Ureter (tissue), 1 donor: ENCODE data around the gene ZNF155. TPM values are rescaled to one million over a fixed set of nuclear protein-coding genes. Genes with fewer than 3 reads are reported as not detected.
A peak's percentile ranks its signal among the peaks of the same experiment; 100 is the strongest.

Experiments used
- DNase-seq: peaks from one replicate; pipeline ENCODE4 v3.0.0-alpha.2; 2020; ENCODE audit warnings: low spot score
- total RNA-seq: library from RNA; stranded (reverse); gene quantifications from one replicate; pipeline ENCODE4 v1.2.4, GENCODE V29; 2023
- donor health status: DM: yes; HTN: yes; CAD: no.

ZNF155 gene
- total RNA-seq, 1 donor from 2014 or later: 9.1 TPM

DNA sequence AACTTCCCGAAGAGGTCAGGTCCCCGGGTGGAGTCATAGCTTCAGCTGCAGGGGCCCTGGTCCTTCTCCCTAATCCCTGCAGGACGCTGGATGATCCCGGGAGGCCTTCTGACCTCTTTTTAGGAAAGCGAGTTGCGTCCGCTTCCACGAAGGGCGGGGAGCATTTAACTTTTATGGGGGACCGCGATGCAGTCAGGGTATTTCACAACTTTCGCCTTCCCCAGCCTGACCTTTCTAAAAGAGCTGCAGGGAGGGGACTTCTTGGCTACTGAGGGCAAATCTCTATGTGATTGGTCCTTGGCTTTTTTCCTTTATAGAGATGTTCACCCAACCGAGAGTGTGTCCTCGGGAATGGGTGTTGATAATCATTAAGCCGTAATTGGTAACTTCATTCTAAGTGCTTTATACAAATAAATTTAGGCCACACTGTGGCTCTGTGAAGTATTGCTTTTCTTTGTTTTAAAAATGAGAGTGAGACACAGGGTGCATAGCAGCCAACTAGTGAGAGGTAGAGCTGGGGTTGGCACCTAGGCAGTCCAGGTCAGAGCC lies 19.5 kb downstream of the ZNF155 start:
- no peak for DNase-seq

DNA sequence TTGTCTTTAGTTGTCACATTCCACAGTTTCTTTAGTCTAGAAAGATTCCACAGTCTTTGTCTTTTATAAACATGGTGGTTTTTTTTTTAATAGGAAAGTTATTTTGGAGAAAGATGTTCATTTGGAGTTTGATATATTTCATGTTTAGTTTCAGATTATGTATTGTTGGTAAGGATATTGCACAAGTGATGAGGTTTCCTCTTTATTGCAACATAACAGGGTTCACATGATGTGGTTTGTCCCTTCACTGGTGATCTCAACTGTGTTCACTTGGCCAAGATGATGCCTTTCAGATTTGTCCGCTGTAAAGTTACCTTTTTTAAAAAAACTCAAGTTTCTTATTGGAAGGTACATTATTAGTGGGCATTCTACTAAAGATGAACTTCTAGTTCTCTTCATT lies 22.0 kb downstream of the ZNF155 start:
- DNase-seq: no peak

DNA sequence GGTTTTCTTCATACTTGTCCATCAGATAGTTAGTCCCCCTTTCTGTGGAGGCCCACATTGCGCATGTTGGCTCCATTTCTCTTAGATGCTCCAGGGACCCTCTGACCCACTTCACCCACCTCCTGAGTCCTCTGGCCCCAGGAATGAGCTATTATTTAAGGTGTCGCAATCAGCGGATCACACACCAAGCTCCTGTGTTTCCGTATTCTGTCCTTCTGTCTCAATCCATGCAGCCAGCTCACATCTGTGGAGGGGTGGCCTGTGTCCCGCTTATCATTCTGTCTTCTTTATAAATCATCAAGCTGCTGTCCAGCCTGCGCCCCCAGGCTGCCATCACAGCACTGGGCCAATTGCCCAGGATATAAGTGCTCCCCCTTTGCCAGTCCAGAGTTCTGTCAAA lies 23.5 kb downstream of the ZNF155 start:
- no peak for DNase-seq

DNA sequence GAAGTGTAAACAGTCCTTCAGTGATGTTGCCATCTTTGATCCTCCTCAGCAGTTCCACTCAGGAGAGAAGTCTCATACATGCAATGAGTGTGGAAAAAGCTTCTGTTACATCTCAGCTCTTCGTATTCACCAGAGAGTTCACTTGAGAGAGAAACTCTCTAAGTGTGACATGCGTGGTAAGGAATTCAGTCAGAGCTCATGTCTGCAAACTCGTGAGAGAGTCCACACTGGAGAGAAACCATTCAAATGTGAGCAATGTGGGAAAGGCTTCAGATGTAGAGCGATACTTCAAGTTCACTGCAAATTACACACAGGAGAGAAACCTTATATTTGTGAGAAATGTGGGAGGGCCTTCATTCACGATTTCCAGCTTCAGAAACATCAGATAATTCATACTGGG lies 26.5 kb downstream of the ZNF155 start:
- no peak for DNase-seq

DNA sequence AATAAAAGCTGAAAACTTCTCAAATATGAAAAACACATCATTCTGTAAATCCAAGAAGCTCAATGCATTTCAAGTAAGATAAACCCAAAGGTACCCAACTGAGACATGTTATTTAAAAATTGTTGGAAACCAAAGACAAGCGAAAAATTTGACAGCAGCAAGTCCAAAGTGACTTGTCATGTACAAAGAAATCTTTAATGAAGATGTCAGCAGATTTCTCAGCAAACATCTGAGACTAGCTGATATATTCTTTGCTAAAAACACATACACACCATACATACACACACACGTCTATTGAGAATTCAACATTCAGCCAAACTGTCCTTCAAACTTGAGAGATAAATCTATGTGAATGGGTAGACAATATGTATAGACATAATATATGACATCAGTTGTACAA lies 35.5 kb downstream of the ZNF155 start:
- no peak for DNase-seq

DNA sequence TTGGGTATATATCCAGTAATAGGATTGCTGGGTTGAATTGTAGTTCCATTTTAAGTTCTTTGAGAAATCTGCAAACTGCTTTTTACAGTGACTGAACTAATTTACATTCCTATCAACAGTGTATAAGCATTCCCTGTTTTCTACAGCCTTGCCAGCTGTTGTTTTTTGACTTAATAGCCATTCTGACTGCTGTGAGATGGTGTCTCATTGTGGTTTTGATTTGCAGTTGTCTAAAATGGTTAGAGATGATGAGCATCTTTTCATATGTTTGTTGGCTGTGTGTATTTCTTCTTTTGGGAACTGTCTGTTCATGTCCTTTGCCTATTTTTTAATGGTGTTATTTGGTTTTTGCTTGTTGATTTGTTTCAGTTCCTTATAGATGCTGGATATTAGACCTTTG lies 37.2 kb downstream of the ZNF155 start:
- DNase-seq: no peak

DNA sequence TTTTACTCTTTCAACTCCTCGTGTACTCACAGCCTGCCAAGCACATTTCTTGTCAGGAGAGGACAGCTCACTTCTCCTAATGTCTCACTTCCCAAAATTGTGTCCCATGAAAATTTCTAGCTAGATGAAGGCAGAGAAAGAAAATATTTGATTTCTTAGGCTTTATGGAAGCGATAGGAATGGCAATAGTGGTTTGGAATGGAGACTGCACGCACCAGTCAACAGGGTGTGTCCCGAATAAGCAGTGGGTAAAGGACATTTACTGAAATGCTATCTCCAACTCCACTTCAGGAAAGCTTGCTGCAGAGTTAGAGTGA lies 40.9 kb downstream of the ZNF155 start:
- DNase-seq: no peak

DNA sequence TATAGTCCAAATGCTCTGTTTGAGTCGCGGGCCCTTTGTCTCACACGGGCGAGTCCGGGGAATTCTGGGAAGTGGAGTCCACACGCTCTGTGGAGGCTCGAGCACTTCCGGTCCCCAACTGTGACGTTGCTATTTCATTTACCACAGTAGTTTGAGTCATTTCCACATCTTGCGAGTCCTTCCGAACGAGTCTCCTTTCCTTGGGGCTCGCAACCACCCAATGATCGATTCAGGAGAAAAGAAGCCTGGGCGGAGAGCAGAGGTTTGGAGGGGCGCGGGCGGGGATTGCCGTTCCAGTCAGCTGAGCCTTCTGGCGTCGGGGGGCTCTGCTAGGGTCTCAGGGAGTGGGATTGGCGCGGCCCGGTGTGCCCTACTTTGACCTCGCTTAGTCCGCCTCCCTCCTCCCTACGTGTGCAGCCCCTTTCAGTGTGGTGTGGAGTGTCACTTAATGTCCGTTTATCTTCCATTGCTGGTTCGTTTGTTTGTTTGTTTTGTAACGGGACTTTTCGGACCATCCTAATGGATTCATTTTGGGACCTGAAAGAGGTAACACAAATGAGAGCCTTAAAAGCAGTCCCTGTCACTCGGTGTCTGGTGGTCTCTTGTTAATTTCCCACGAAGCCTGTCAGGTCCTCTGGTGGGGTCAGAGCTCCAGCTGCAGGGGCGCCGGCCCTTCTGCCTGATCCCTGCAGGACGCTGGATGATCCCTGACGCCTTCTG lies 41.4 kb downstream of the ZNF155 start, which contains the start of gene ZNF222:
ZNF222 (plus strand) TSS at position 163 of the 720 bp plus-strand sequence; CDS start at position 221, 58 bp downstream.
- peak; percentile 85 for DNase-seq

DNA sequence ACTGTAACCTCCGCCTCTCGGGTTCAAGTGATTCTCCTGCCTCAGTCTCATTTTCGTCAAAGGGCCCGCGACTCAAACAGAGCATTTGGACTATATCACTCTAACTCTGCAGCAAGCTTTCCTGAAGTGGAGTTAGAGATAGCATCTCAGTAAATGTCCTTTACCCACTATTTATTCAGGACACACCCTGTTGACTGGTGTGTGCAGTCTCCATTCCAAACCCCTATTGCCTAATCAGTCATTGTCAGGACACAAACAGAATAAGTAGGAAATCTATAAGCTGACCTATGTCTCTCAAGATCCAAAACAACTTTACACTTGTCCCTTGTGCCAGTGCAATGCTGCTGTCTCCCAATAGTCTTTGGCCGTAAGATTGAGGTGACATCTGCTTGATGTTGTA lies 42.6 kb downstream of the ZNF155 start:
- no peak for DNase-seq

DNA sequence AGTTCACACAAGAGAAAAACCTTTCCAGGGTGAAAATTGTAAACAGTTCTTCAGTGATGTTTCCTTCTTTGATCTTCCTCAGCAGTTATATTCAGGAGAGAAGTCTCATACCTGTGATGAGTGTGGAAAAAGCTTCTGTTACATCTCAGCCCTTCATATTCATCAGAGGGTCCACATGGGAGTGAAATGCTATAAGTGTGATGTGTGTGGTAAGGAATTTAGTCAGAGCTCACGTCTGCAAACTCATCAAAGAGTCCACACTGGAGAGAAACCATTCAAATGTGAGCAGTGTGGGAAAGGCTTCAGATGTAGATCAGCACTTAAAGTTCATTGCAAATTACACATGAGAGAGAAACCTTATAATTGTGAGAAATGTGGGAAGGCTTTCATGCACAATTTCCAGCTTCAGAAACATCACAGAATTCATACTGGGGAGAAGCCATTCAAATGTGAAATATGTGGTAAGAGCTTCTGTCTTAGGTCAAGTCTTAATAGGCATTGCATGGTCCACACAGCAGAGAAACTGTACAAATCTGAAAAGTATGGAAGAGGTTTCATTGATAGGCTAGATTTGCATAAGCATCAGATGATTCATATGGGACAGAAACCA lies 48.1 kb downstream of the ZNF155 start:
- DNase-seq: no peak

DNA sequence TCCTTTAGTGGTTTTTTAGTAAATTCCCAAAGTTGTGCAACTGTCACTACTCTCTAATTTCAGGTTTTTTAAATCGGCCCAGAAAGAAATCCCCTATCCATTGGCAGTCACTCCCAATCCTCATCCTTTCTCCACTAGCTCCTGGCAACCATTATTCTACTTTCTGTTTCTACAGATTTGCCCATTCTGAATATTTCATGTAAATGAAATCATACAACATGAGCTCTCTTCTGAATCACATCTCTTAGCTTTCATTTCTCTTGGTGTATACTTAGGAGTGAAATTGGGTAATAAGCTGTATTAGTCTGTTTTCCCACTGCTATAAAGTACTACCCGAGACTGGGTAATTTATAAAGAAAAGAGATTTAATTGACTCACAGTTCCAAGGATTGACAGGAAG lies 58.2 kb downstream of the ZNF155 start:
- DNase-seq: no peak

Other genes starting within 250 kb of the ZNF155 start
- gene SMG9, start 229.2 kb upstream of the ZNF155 start, total RNA-seq: 60.6 TPM
- gene KCNN4, start 203.2 kb upstream of the ZNF155 start, total RNA-seq: 69.2 TPM
- 5.9 TPM for gene LYPD5, start 181.7 kb upstream of the ZNF155 start, total RNA-seq
- 15.1 TPM for gene ZNF283, start 156.9 kb upstream of the ZNF155 start, total RNA-seq
- gene ZNF404, start 100.2 kb upstream of the ZNF155 start, total RNA-seq: 4.8 TPM
- gene ZNF45, start 48.9 kb upstream of the ZNF155 start, total RNA-seq: 15.9 TPM
- gene ZNF221, start 33.0 kb upstream of the ZNF155 start, total RNA-seq: 6.8 TPM
- gene ZNF230, start 18.8 kb downstream of the ZNF155 start, total RNA-seq: 8.8 TPM
- 4.9 TPM for gene ZNF222, start 41.2 kb downstream of the ZNF155 start, total RNA-seq
- 16.9 TPM for gene ZNF223, start 67.8 kb downstream of the ZNF155 start, total RNA-seq
- 2.0 TPM for gene ZNF284, start 88.0 kb downstream of the ZNF155 start, total RNA-seq
- gene ZNF224, start 110.2 kb downstream of the ZNF155 start, total RNA-seq: 32.6 TPM
- gene ZNF225, start 129.2 kb downstream of the ZNF155 start, total RNA-seq: 5.1 TPM
- 16.1 TPM for gene ZNF234, start 157.4 kb downstream of the ZNF155 start, total RNA-seq
- gene ZNF226, start 180.9 kb downstream of the ZNF155 start, total RNA-seq: 30.8 TPM
- gene ZNF227, start 228.3 kb downstream of the ZNF155 start, total RNA-seq: 22.4 TPM